Nephron (organoid): ENCODE measurements around the gene SPATA31D3.

ENCODE experiments used
- H3K27ac Mint-ChIP-seq, 3 experiments: 2 replicates each; pipeline ENCODE4 v1.8.0; 2020; ENCODE audit warnings: mixed read lengths in 3 of 3, mild to moderate bottlenecking in 2 of 3, moderate library complexity in 1 of 3
- H3K27me3 Mint-ChIP-seq: 2 replicates; pipeline ENCODE4 v1.8.0; 2021; ENCODE audit warnings: low read depth, mild to moderate bottlenecking, moderate library complexity, mixed read lengths
- H3K36me3 Mint-ChIP-seq: 2 replicates; pipeline ENCODE4 v1.8.0; 2020; ENCODE audit warnings: low read depth, mixed read lengths
- H3K4me1 Mint-ChIP-seq: 2 replicates; pipeline ENCODE4 v1.8.0; 2020; ENCODE audit warnings: mixed read lengths
- H3K4me3 Mint-ChIP-seq, 3 experiments: 2 replicates each; pipeline ENCODE4 v1.8.0; 2020; ENCODE audit warnings: mild to moderate bottlenecking in 3 of 3, mixed read lengths in 3 of 3, moderate library complexity in 2 of 3
- H3K9me3 Mint-ChIP-seq: 2 replicates; pipeline ENCODE4 v1.8.0; 2020; ENCODE audit warnings: mixed read lengths
- TF ChIP-seq, protein P1 (sequence below), 3 experiments: fragments of 200-600 bp; sonication (generic); IDR thresholded peaks; one replicate each; pipeline ENCODE4 v1.5.0; 2021; ENCODE audit warnings: antibody characterized with exemption in 3 of 3; ENCODE audit not compliant: unreplicated experiment in 3 of 3

Gene SPATA31D3

DNA sequence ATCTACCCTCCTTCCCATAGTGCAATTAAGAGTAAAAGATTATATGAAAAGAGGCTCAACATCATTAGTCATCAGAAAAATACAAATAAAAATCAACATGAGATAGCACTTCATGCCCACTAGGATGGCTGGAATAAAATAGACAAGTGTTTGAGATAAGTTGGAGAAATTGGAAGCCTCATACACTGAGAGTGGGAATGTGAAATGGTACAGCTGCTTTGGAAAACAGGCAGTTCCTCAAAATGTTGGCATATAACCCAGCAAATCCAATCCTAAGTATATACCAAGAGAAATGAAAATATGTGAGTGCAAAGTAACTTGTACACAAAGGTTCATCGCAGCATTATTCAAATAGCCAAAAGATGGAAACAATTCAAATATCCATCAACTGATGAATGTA lies 9.8 kb downstream of the SPATA31D3 start:
- H3K9me3 Mint-ChIP-seq = peaks cover 34% of the 10 kb centered on the region
- H3K27ac Mint-ChIP-seq = no peak overlapping the region
- TF ChIP-seq, protein P1, sequence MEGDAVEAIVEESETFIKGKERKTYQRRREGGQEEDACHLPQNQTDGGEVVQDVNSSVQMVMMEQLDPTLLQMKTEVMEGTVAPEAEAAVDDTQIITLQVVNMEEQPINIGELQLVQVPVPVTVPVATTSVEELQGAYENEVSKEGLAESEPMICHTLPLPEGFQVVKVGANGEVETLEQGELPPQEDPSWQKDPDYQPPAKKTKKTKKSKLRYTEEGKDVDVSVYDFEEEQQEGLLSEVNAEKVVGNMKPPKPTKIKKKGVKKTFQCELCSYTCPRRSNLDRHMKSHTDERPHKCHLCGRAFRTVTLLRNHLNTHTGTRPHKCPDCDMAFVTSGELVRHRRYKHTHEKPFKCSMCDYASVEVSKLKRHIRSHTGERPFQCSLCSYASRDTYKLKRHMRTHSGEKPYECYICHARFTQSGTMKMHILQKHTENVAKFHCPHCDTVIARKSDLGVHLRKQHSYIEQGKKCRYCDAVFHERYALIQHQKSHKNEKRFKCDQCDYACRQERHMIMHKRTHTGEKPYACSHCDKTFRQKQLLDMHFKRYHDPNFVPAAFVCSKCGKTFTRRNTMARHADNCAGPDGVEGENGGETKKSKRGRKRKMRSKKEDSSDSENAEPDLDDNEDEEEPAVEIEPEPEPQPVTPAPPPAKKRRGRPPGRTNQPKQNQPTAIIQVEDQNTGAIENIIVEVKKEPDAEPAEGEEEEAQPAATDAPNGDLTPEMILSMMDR (IDR thresholded peaks at IDR 0.05; ENCODE audit: unreplicated experiment in 3 of 3) = no peak
- H3K27me3 Mint-ChIP-seq = no peaks in the 10 kb centered on the region
- peaks cover 18% of the 10 kb centered on the region for H3K36me3 Mint-ChIP-seq
- no peaks in the 10 kb centered on the region for H3K4me1 Mint-ChIP-seq
- no peak overlapping the region for H3K4me3 Mint-ChIP-seq

DNA sequence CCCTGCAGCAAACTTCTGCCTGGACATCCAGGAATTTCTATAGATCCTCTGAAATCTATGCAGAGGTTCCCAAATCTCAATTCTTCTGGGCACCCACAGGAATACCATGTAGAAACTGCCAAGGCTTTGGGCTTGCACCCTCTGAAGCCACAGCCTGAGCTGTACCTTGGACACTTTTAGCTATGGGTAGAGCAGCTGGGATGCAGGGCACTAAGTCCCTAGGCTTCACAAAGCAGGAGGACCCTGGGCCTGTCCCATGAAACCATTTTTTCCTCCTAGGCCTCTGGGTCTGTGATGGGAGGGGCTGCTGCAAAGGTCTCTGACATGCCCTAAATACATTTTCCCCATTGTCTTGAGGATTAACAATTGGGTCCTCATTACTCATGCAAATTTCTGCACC lies 12.3 kb downstream of the SPATA31D3 start:
- H3K27me3 Mint-ChIP-seq = no peaks in the 10 kb centered on the region
- no peaks in the 10 kb centered on the region for H3K4me1 Mint-ChIP-seq
- peaks cover 34% of the 10 kb centered on the region for H3K9me3 Mint-ChIP-seq
- no peak overlapping the region for H3K4me3 Mint-ChIP-seq
- TF ChIP-seq, protein P1 (IDR thresholded peaks at IDR 0.05; ENCODE audit: unreplicated experiment in 3 of 3) = no peak
- peaks cover 18% of the 10 kb centered on the region for H3K36me3 Mint-ChIP-seq
- no peak overlapping the region for H3K27ac Mint-ChIP-seq

DNA sequence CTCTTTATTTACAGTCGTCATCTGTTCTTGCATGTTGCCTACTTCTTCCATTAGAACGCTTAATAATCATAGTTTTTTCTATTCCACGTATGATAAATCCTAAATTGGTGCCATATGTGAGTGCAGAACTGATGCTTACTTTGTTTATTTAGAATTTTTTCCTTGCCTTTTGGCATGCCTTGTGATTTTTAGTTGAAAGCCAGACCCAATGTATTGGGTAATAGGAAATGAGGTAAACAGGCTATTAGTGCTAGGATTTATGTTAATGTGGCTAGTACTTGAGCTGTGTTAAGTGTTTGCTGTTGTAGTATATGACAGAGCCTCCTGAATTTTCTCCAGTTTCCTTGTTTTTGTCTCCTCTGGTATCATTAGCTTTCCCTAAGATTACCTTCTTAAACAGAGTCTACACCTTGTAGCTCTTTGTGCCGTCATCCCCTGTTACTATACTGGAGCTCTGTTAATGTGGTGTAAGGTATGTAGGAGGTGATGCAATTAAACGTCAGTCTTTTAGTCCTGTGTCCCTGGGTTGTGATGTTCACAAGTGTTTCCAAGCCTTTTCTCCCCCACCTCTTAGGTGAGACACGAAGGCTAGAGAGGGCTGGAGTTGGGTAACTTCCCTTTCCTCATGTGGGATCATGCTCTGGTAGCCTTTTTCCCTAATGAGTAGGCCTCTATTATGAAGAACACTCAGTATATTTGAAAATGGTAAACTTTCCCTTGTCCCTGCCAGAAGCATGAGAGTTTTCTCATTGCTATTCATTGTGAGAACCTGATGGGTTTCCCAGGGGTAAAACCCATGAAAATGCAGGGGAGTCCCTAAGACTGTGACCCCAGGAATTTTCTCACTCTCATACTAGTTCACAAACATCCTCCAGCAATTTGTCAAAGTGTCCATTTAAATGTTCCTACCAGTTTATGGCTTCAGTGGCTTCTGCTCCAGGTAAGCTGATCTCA lies 21.2 kb downstream of the SPATA31D3 start:
- Mint-ChIP-seq H3K4me3 (no peak overlapping the region), H3K4me1 (no peaks in the 10 kb centered on the region), H3K27ac (no peak overlapping the region), H3K36me3 (no peaks in the 10 kb centered on the region), H3K27me3 (peaks cover 6% of the 10 kb centered on the region), H3K9me3 (peaks cover 13% of the 10 kb centered on the region)
- TF ChIP-seq, protein P1 (IDR thresholded peaks at IDR 0.05; ENCODE audit: unreplicated experiment in 3 of 3) = no peak

DNA sequence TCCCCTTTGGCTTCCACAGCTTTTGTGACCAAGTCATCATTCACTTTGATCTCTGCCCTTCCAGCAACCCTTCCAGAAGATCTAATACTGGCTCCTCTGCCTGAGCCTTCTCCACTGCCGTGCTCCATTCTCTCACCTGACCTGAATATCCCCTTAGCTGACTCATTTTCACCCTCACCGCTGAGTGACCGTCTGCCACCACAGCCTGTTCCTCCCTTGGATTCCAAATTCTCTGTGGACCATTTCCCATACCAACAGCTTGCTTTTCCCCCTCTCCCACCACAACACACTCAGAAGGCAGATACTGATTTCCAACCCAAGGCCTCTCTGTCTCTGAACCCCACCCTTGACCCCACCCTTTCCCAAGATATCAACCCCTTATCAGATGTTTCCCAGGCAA lies 24.7 kb downstream of the SPATA31D3 start:
- TF ChIP-seq, protein P1 (IDR thresholded peaks at IDR 0.05; ENCODE audit: unreplicated experiment in 3 of 3) = no peak
- H3K36me3 Mint-ChIP-seq = no peaks in the 10 kb centered on the region
- no peaks in the 10 kb centered on the region for H3K4me1 Mint-ChIP-seq
- H3K4me3 Mint-ChIP-seq = no peak overlapping the region
- H3K9me3 Mint-ChIP-seq = peaks cover 13% of the 10 kb centered on the region
- H3K27me3 Mint-ChIP-seq = peaks cover 6% of the 10 kb centered on the region
- no peak overlapping the region for H3K27ac Mint-ChIP-seq

DNA sequence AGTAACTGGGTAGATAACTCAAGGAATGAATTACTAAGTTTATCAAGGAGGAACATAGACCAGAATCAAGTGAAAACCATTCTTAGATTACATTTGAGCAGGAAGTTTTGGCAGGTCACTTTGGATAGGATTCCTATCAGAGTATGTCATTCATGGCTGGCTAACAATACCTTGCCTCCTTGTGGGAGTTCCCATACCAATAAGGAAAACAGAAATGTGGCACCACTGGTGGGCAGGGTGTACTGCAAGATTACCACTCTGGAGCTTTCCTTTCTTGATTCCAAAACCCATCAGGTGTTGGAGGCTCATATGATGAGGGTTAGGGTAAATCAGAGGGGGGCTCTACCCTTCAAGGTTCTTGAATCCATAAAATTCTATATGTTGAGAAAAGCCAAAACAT lies 26.7 kb downstream of the SPATA31D3 start:
- H3K9me3 Mint-ChIP-seq = peaks cover 11% of the 10 kb centered on the region
- H3K4me3 Mint-ChIP-seq = no peak overlapping the region
- H3K27me3 Mint-ChIP-seq = peaks cover 6% of the 10 kb centered on the region
- TF ChIP-seq, protein P1 (IDR thresholded peaks at IDR 0.05; ENCODE audit: unreplicated experiment in 3 of 3) = no peak
- H3K27ac Mint-ChIP-seq = no peak overlapping the region
- H3K36me3 Mint-ChIP-seq = no peaks in the 10 kb centered on the region
- H3K4me1 Mint-ChIP-seq = no peaks in the 10 kb centered on the region

DNA sequence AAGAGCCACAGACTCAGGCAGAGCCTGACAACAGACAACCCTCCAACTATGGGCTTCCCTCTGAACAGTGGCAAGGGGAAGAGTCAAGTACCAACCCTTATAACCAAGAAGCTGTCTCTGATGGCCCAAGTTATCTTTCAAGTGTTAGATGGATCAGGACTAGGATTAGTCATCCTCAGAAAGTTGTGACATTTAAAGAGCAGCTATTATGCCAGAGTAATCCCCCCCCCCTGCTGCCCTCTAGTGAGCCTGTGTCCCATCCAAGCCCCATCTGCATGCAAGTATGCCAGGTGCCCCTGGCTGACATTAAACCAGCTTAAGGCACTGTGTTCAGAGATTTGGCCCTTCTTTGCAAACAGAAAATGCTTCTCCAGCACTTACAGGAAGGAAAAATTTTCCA lies 28.4 kb downstream of the SPATA31D3 start:
- Mint-ChIP-seq H3K27me3 (peaks cover 6% of the 10 kb centered on the region), H3K36me3 (no peaks in the 10 kb centered on the region), H3K4me3 (no peak overlapping the region), H3K9me3 (peaks cover 14% of the 10 kb centered on the region), H3K4me1 (no peaks in the 10 kb centered on the region), H3K27ac (no peak overlapping the region)
- TF ChIP-seq, protein P1 (IDR thresholded peaks at IDR 0.05; ENCODE audit: unreplicated experiment in 3 of 3) = no peak
